IMR-90 (cell line): ENCODE measurements around the gene CHMP4B. TPM values are rescaled to one million over a fixed set of nuclear protein-coding genes. Genes with fewer than 3 reads are reported as not detected.

Experiments
- ATAC-seq: fragments of 200-7000 bp; cut with Tn5 transposase; 2 replicates; pipeline ENCODE4 v1.9.1; 2020; ENCODE audit warnings: low read depth, mild to moderate bottlenecking, moderate library complexity
- BruUV-seq: library from RNA; stranded (reverse); fragments of 400-500 nt; replicated peaks from 2 replicates; lab custom pipeline; 2021; lab: Mats Ljungman, UMichigan
- CTCF ChIA-PET: fragments of 300-600 bp; formaldehyde crosslinking; extraction: SDS; loops from one replicate; lab custom pipeline; 2021; ENCODE audit warnings: antibody characterized with exemption; lab: Yijun Ruan, JAX
- POLR2A ChIA-PET: fragments of 300-600 bp; sonication (Branson Sonifier 250); formaldehyde crosslinking; loops from one replicate; lab custom pipeline; 2022; ENCODE audit warnings: antibody characterized with exemption; ENCODE audit not compliant: unreplicated experiment; lab: Charles Lee
- DNase-seq: peaks from one replicate; pipeline ENCODE4 v3.0.0; 2013
- H2AFZ ChIP-seq: replicated peaks from 2 replicates; pipeline ENCODE3; 2013; ENCODE audit warnings: low read length, mild to moderate bottlenecking; ENCODE audit not compliant: poor library complexity
- H2AK5ac ChIP-seq: 2 replicates; pipeline ENCODE4 v1.6.1; 2013; ENCODE audit warnings: low read depth, low read length, inconsistent platforms
- H2AK9ac ChIP-seq: replicated peaks from 2 replicates; pipeline ENCODE3; 2013; ENCODE audit warnings: mild to moderate bottlenecking, low read depth, low read length, moderate library complexity; ENCODE audit not compliant: poor library complexity
- H2BK120ac ChIP-seq: 2 replicates; pipeline ENCODE4 v1.6.1; 2013; ENCODE audit warnings: low read depth, low read length, inconsistent platforms
- H2BK15ac ChIP-seq: 3 replicates; pipeline ENCODE4 v1.6.1; 2013; ENCODE audit warnings: low read depth, low read length, inconsistent platforms
- H2BK20ac ChIP-seq: 2 replicates; pipeline ENCODE4 v1.6.1; 2013; ENCODE audit warnings: low read depth, mild to moderate bottlenecking, inconsistent platforms, low read length, moderate library complexity
- H2BK5ac ChIP-seq: 2 replicates; pipeline ENCODE4 v1.6.1; 2013; ENCODE audit warnings: mild to moderate bottlenecking, low read depth, low read length, inconsistent platforms; ENCODE audit not compliant: poor library complexity, severe bottlenecking
- H3K14ac ChIP-seq: replicated peaks from 2 replicates; pipeline ENCODE4 v1.6.1; 2013; ENCODE audit warnings: low read depth, low read length, inconsistent platforms
- H3K18ac ChIP-seq: 2 replicates; pipeline ENCODE4 v1.6.1; 2013; ENCODE audit warnings: low read depth, low read length, control low read depth
- H3K23ac ChIP-seq: 2 replicates; pipeline ENCODE4 v1.6.1; 2013; ENCODE audit warnings: low read depth, low read length, inconsistent platforms
- H3K27ac ChIP-seq: 2 replicates; pipeline ENCODE4 v1.5.1; 2013; ENCODE audit warnings: mild to moderate bottlenecking, control low read depth, low read length; ENCODE audit not compliant: insufficient read depth
- H3K27me3 ChIP-seq: 2 replicates; pipeline ENCODE4 v1.6.1; 2013; ENCODE audit warnings: low read length; ENCODE audit not compliant: control insufficient read depth, insufficient read depth
- H3K36me3 ChIP-seq: 2 replicates; pipeline ENCODE4 v1.6.1; 2013; ENCODE audit warnings: low read length, mixed read lengths; ENCODE audit not compliant: control insufficient read depth, insufficient read depth
- H3K4ac ChIP-seq: 2 replicates; pipeline ENCODE4 v1.6.1; 2013; ENCODE audit warnings: low read depth, low read length, inconsistent platforms
- H3K4me1 ChIP-seq: 2 replicates; pipeline ENCODE4 v1.6.1; 2013; ENCODE audit warnings: low read length, mixed read lengths; ENCODE audit not compliant: control insufficient read depth, insufficient read depth
- H3K4me2 ChIP-seq: 2 replicates; pipeline ENCODE4 v1.6.1; 2013; ENCODE audit warnings: low read depth, mild to moderate bottlenecking, control low read depth, low read length, moderate library complexity
- H3K4me3 ChIP-seq: 2 replicates; pipeline ENCODE4 v1.5.1; 2013; ENCODE audit warnings: low read depth, mild to moderate bottlenecking, control low read depth, low read length, moderate library complexity; ENCODE audit not compliant: insufficient read depth
- H3K56ac ChIP-seq: 2 replicates; pipeline ENCODE4 v1.6.1; 2013; ENCODE audit warnings: low read length, inconsistent platforms; ENCODE audit not compliant: insufficient read depth; ENCODE audit errors: extremely low read depth
- H3K79me1 ChIP-seq, 2 experiments: 2 replicates each; pipeline ENCODE4 v1.6.1; 2013; ENCODE audit warnings: low read length in 2 of 2, inconsistent platforms in 1 of 2, low read depth in 1 of 2
- H3K9ac ChIP-seq: 2 replicates; pipeline ENCODE4 v1.6.1; 2013; ENCODE audit warnings: low read depth, low read length, control low read depth
- H3K9me1 ChIP-seq: 2 replicates; pipeline ENCODE4 v1.6.1; 2013; ENCODE audit warnings: low read length, inconsistent platforms; ENCODE audit not compliant: insufficient read depth
- H3K9me3 ChIP-seq: 2 replicates; pipeline ENCODE4 v1.6.1; 2013; ENCODE audit warnings: low read length; ENCODE audit not compliant: control insufficient read depth, insufficient read depth
- H4K20me1 ChIP-seq: 2 replicates; pipeline ENCODE4 v1.6.1; 2013; ENCODE audit warnings: low read length, inconsistent platforms; ENCODE audit not compliant: insufficient read depth
- H4K5ac ChIP-seq: 2 replicates; pipeline ENCODE4 v1.6.1; 2013; ENCODE audit warnings: mild to moderate bottlenecking, low read depth, low read length, control low read depth
- H4K8ac ChIP-seq, 2 experiments: 2 replicates each; pipeline ENCODE4 v1.6.1; 2013; ENCODE audit warnings: low read depth in 2 of 2, low read length in 2 of 2, control low read depth in 1 of 2, inconsistent platforms in 1 of 2
- H4K91ac ChIP-seq: 2 replicates; pipeline ENCODE4 v1.6.1; 2013; ENCODE audit warnings: low read depth, low read length, inconsistent platforms; ENCODE audit not compliant: insufficient read depth
- CHD1 ChIP-seq: IDR thresholded peaks from 2 replicates; pipeline ENCODE4 v1.6.1; 2012; ENCODE audit warnings: low read depth, low read length, improper control_type of control experiment
- FOS ChIP-seq: fragments of 150-350 bp; IDR thresholded peaks from 2 replicates; pipeline ENCODE4 v1.6.1; 2016; ENCODE audit warnings: low read depth, low read length
- MAZ ChIP-seq: IDR thresholded peaks from 2 replicates; pipeline ENCODE4 v1.6.1; 2012; ENCODE audit warnings: low read depth, mild to moderate bottlenecking, low read length, improper control_type of control experiment, moderate library complexity, borderline replicate concordance
- NFE2L2 ChIP-seq: fragments of 150-350 bp; IDR thresholded peaks from 2 replicates; pipeline ENCODE4 v1.6.1; 2016; ENCODE audit warnings: low read depth, mild to moderate bottlenecking, low read length
- RAD21 ChIP-seq: IDR thresholded peaks from 2 replicates; pipeline ENCODE4 v1.6.1; 2012; ENCODE audit warnings: low read length, improper control_type of control experiment
- RCOR1 ChIP-seq: IDR thresholded peaks from 2 replicates; pipeline ENCODE4 v1.6.1; 2012; ENCODE audit warnings: mild to moderate bottlenecking, low read length, improper control_type of control experiment; ENCODE audit not compliant: insufficient replicate concordance
- RFX5 ChIP-seq: IDR thresholded peaks from 2 replicates; pipeline ENCODE4 v1.8.0; 2012; ENCODE audit warnings: low read depth, mild to moderate bottlenecking, low read length, moderate library complexity
- WGBS, 2 experiments: methylation state at CpG; one replicate each; pipeline versions ENCODE4 v1.1.5 to v1.1.7; 2013; ENCODE audit warnings: missing lambda C conversion rate in 2 of 2; ENCODE audit not compliant: insufficient read length in 1 of 2; ENCODE audit errors: extremely low coverage in 2 of 2; 5-methylcytosine and 5-hydroxymethylcytosine counted together
- dilution Hi-C: fragments of 300-500 bp; cut with HindIII; formaldehyde crosslinking; loops from one replicate; pipeline ENCODE4 v1.14.3; 2018; ENCODE audit warnings: low sequenced_read_pairs; ENCODE audit not compliant: unreplicated experiment
- in situ Hi-C: fragments of 300-500 bp; cut with MboI; formaldehyde crosslinking; loops from 3 replicates; pipeline ENCODE4 v1.14.3; 2019; ENCODE audit warnings: low sequenced_read_pairs, inconsistent platforms, mixed read lengths
- intact Hi-C: fragments of 100-400 bp; cut with micrococcal nuclease; formaldehyde crosslinking; loops from 2 replicates; pipeline ENCODE4 v1.10.0; 2022
- polyA plus RNA-seq, 3 experiments: library from polyadenylated mRNA; depleted of rRNA; stranded (reverse); fragments of >200 nt; gene quantifications; 2 replicates each; pipeline ENCODE4 v1.2.3, GENCODE V29; 2012; ENCODE audit warnings: low replicate concordance in 1 of 3
- total RNA-seq: library from RNA; depleted of rRNA; stranded (reverse); fragments of >200 nt; gene quantifications from 2 replicates; pipeline ENCODE4 v1.2.3, GENCODE V29; 2012

The CHMP4B gene
- total and polyA plus RNA-seq, 2 of the 4 experiments (the other 2 are of a cell fraction) = 30.3 to 94.8 TPM

- TF ChIP-seq FOS = peak; percentile 75
- TF ChIP-seq NFE2L2 = no peak
Measured at GRCh38 chr20:33789109-33789857, 21.9 kb upstream of the CHMP4B start (continued).

GRCh38 chr20:33789858-33790182 is 21.3 kb upstream of the CHMP4B start:
- H3K56ac ChIP-seq = no peak overlapping the region
- in situ Hi-C loops = no loop called here
- no peak overlapping the region for H4K5ac ChIP-seq

More at GRCh38 chr20:33789858-33790182, 21.3 kb upstream of the CHMP4B start:
- Histone ChIP-seq H4K91ac (no peak overlapping the region), H3K4me1 (peaks cover 10% of the 10 kb centered on the region), H2BK120ac (no peak overlapping the region), H2AK5ac (no peak overlapping the region), H4K8ac (no peak overlapping the region), H3K4me3 (no peak overlapping the region), H3K4me2 (no peak overlapping the region), H3K18ac (no peak overlapping the region), H3K36me3 (peaks cover 1% of the 10 kb centered on the region; the same call in 1 of the 2 replicates), H3K14ac (no peak overlapping the region), H2BK20ac (no peak overlapping the region), H3K23ac (no peak overlapping the region), H3K27me3 (no peaks in the 10 kb centered on the region), H2BK15ac (no peak overlapping the region), H3K27ac (no peak overlapping the region), H3K79me1 (no peaks in the 10 kb centered on the region; a peak in 1 of 4 replicates), H2AFZ (peak overlapping the region; percentile 83), H3K9me1 (no peaks in the 10 kb centered on the region), H2AK9ac (no peak overlapping the region), H3K9me3 (no peaks in the 10 kb centered on the region), H2BK5ac (no peak overlapping the region), H4K20me1 (peaks cover 14% of the 10 kb centered on the region; the same call in 1 of the 2 replicates), H3K9ac (no peak overlapping the region), H3K4ac (no peak overlapping the region)
- BruUV-seq = no TSS peak
- no peak for DNase-seq
- POLR2A ChIA-PET = no interaction called here
- CTCF ChIA-PET = no interaction called here
- dilution Hi-C loops = no loop called here
- intact Hi-C loops = no loop called here
- WGBS, 2 experiments = no CpG with 5 or more reads among the region's 5 CpGs
- TF ChIP-seq RCOR1 = no peak
- no peak for TF ChIP-seq NFE2L2
- TF ChIP-seq CHD1 = no peak
- no peak for TF ChIP-seq RAD21
- no peak for TF ChIP-seq MAZ
- no peak for TF ChIP-seq RFX5
- no peak for TF ChIP-seq FOS
- ATAC-seq = no peak
